Measurements from ENCODE around the gene CKMT1A.
"Not testable (repeated sequence)": the region's sequence is repeated elsewhere in the genome, so short reads cannot be mapped to it uniquely, and the experiment has no call there.

DNA sequence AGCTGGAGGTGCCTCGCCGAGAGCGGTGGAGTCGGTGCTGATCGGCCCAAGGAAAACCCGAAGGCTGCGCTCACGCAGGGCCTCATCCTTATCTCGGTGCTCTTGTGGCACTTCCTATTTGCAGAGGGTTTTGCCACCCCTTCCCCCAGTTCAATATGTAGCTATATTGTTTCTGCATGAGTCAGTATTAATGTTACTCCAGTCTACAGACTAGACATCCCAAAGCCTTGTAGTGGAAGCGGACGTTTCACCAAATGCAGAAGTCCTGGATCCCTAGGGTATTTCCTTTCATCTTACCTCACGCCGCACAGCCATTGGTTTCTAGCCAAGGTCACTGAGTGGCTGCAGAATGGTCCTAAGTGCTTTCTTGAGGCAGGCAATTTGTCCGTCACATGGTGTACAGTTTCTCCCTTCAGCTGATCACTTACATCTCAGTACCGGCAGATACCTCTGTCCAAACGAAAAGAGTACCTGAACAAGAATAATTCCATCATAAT lies 44.2 kb upstream of the CKMT1A start:
- TF ChIP-seq, protein P1, sequence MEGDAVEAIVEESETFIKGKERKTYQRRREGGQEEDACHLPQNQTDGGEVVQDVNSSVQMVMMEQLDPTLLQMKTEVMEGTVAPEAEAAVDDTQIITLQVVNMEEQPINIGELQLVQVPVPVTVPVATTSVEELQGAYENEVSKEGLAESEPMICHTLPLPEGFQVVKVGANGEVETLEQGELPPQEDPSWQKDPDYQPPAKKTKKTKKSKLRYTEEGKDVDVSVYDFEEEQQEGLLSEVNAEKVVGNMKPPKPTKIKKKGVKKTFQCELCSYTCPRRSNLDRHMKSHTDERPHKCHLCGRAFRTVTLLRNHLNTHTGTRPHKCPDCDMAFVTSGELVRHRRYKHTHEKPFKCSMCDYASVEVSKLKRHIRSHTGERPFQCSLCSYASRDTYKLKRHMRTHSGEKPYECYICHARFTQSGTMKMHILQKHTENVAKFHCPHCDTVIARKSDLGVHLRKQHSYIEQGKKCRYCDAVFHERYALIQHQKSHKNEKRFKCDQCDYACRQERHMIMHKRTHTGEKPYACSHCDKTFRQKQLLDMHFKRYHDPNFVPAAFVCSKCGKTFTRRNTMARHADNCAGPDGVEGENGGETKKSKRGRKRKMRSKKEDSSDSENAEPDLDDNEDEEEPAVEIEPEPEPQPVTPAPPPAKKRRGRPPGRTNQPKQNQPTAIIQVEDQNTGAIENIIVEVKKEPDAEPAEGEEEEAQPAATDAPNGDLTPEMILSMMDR (IDR thresholded peaks at IDR 0.05) = not testable (repeated sequence)
- not testable (repeated sequence) for TF ChIP-seq POLR2A (IDR thresholded peaks at IDR 0.05)

Data from Peyer's patch (tissue), 4 donors.